GM19397 (cell line): ENCODE results near the gene TFDP1.

ENCODE experiments used
- ATAC-seq: cut with Tn5 transposase; IDR thresholded peaks from one replicate; pipeline ENCODE4 v1.9.1; 2021; ENCODE audit warnings: mild to moderate bottlenecking, moderate library complexity; ENCODE audit not compliant: unreplicated experiment

Gene TFDP1

GRCh38 chr13:113646921-113647340 is 62.4 kb downstream of the TFDP1 start:
- ATAC-seq: no peak

GRCh38 chr13:113647351-113648215 is 63.0 kb downstream of the TFDP1 start:
- no peak for ATAC-seq

GRCh38 chr13:113648216-113648610 is 63.7 kb downstream of the TFDP1 start:
- ATAC-seq: no peak

GRCh38 chr13:113649212-113649611 is 64.7 kb downstream of the TFDP1 start:
- ATAC-seq: no peak

- ATAC-seq: no peak
Observed at GRCh38 chr13:113650275-113650674, 65.7 kb downstream of the TFDP1 start.

- ATAC-seq: no peak
Observed at GRCh38 chr13:113650731-113651148, 66.2 kb downstream of the TFDP1 start.

GRCh38 chr13:113651511-113652403 is 67.2 kb downstream of the TFDP1 start:
- no peak for ATAC-seq

- ATAC-seq: no peak
Observed at GRCh38 chr13:113652404-113653263, 68.1 kb downstream of the TFDP1 start.

- ATAC-seq: no peak
Observed at GRCh38 chr13:113653264-113654174, 69.0 kb downstream of the TFDP1 start.

GRCh38 chr13:113654175-113654560 is 69.6 kb downstream of the TFDP1 start:
- ATAC-seq: no peak

- no peak for ATAC-seq
Observed at GRCh38 chr13:113654591-113655345, 70.2 kb downstream of the TFDP1 start.

GRCh38 chr13:113655346-113656002 is 70.9 kb downstream of the TFDP1 start:
- no peak for ATAC-seq

- no peak for ATAC-seq
Observed at GRCh38 chr13:113656003-113656588, 71.5 kb downstream of the TFDP1 start.

- no peak for ATAC-seq
Observed at GRCh38 chr13:113656831-113657671, 72.5 kb downstream of the TFDP1 start.

- ATAC-seq: no peak
Observed at GRCh38 chr13:113657851-113658741, 73.5 kb downstream of the TFDP1 start, which contains the start of gene ATP4B. Gene ATP4B, minus strand, starts transcription at chr13:113658198. Its CDS starts 54 bp downstream, at chr13:113658144.

- no peak for ATAC-seq
Observed at GRCh38 chr13:113658836-113659235, 74.3 kb downstream of the TFDP1 start.
